ENCODE results near the gene EPS8L2.

The EPS8L2 gene

GRCh38 chr11:763549-764321 lies 57.7 kb downstream of the EPS8L2 start:
- DNase-seq = no peak

GRCh38 chr11:764322-765024 lies 58.4 kb downstream of the EPS8L2 start:
- DNase-seq = no peak

- DNase-seq = peak; percentile 35
These were observed 59.2 kb downstream of the EPS8L2 start for GRCh38 chr11:765025-765801.

- no peak for DNase-seq
These were observed 59.7 kb downstream of the EPS8L2 start for GRCh38 chr11:765802-766091.

- no peak for DNase-seq
These were observed 60.3 kb downstream of the EPS8L2 start for GRCh38 chr11:766106-766935.

- no peak for DNase-seq
These were observed 60.8 kb downstream of the EPS8L2 start for GRCh38 chr11:766936-767210.

- DNase-seq = no peak
These were observed 61.2 kb downstream of the EPS8L2 start for GRCh38 chr11:767238-767637.

- no peak for DNase-seq
These were observed 64.0 kb downstream of the EPS8L2 start for GRCh38 chr11:769887-770641.

- DNase-seq = no peak
These were observed 64.9 kb downstream of the EPS8L2 start for GRCh38 chr11:770642-771616.

GRCh38 chr11:771617-772204 lies 65.7 kb downstream of the EPS8L2 start:
- DNase-seq = no peak

GRCh38 chr11:772429-773390 lies 66.7 kb downstream of the EPS8L2 start:
- DNase-seq = no peak

GRCh38 chr11:773425-773824 lies 67.4 kb downstream of the EPS8L2 start:
- DNase-seq = no peak

- DNase-seq = no peak
These were observed 67.8 kb downstream of the EPS8L2 start for GRCh38 chr11:773830-774229.

GRCh38 chr11:774873-775592 lies 69.0 kb downstream of the EPS8L2 start:
- no peak for DNase-seq

- no peak for DNase-seq
These were observed 70.2 kb downstream of the EPS8L2 start for GRCh38 chr11:776263-776560.

- DNase-seq = peak; percentile 47
These were observed 70.7 kb downstream of the EPS8L2 start for GRCh38 chr11:776561-777287.
